HG03378 (cell line): ENCODE data around the gene CALCR.
"Not testable (repeated sequence)": the region's sequence is repeated elsewhere in the genome, so short reads cannot be mapped to it uniquely, and the experiment has no call there.

Experiments
- ATAC-seq: cut with Tn5 transposase; IDR thresholded peaks from one replicate; pipeline ENCODE4 v1.9.1; 2021; ENCODE audit warnings: mild to moderate bottlenecking, moderate library complexity; ENCODE audit not compliant: unreplicated experiment

Gene CALCR

GRCh38 chr7:93562936-93563335 is 11.6 kb downstream of the CALCR start:
- ATAC-seq = no peak

- ATAC-seq = no peak
These were observed 12.4 kb downstream of the CALCR start for GRCh38 chr7:93562106-93562505.

- no peak for ATAC-seq
These were observed 14.7 kb downstream of the CALCR start for GRCh38 chr7:93559639-93560491.

- ATAC-seq = no peak
These were observed 15.6 kb downstream of the CALCR start for GRCh38 chr7:93558705-93559614.

- ATAC-seq = no peak
These were observed 22.6 kb downstream of the CALCR start for GRCh38 chr7:93551931-93552330.

- ATAC-seq = no peak
These were observed 23.2 kb downstream of the CALCR start for GRCh38 chr7:93551063-93551895.

- ATAC-seq = no peak
These were observed 26.8 kb downstream of the CALCR start for GRCh38 chr7:93547716-93548115.

- no peak for ATAC-seq
These were observed 29.8 kb downstream of the CALCR start for GRCh38 chr7:93544691-93545090.

- ATAC-seq = no peak
These were observed 36.5 kb downstream of the CALCR start for GRCh38 chr7:93538061-93538460.

GRCh38 chr7:93535616-93536015 is 38.9 kb downstream of the CALCR start:
- ATAC-seq = no peak

GRCh38 chr7:93530701-93531100 is 43.8 kb downstream of the CALCR start:
- ATAC-seq = no peak

- ATAC-seq = no peak
These were observed 57.7 kb downstream of the CALCR start for GRCh38 chr7:93516834-93517233.

- no peak for ATAC-seq
These were observed 59.4 kb downstream of the CALCR start for GRCh38 chr7:93515144-93515543.

- no peak for ATAC-seq
These were observed 65.2 kb downstream of the CALCR start for GRCh38 chr7:93509303-93509702.

GRCh38 chr7:93503088-93503487 is 71.4 kb downstream of the CALCR start:
- no peak for ATAC-seq

GRCh38 chr7:93491860-93492259 is 82.7 kb downstream of the CALCR start:
- not testable (repeated sequence) for ATAC-seq

- ATAC-seq = no peak
These were observed 97.8 kb downstream of the CALCR start for GRCh38 chr7:93476491-93477344.

- no peak for ATAC-seq
These were observed 98.7 kb downstream of the CALCR start for GRCh38 chr7:93475811-93476210.

- no peak for ATAC-seq
These were observed 103.1 kb downstream of the CALCR start for GRCh38 chr7:93471456-93471855.

- ATAC-seq = no peak
These were observed 110.8 kb downstream of the CALCR start for GRCh38 chr7:93463764-93464163.
